SH-SY5Y (cell line): ENCODE measurements around the gene USH2A.

Experiments used
- GATA2 ChIP-seq: IDR thresholded peaks from 2 replicates; pipeline ENCODE4 v1.6.1; 2011; ENCODE audit warnings: mild to moderate bottlenecking, low read depth, low read length
- GATA3 ChIP-seq: IDR thresholded peaks from 2 replicates; pipeline ENCODE4 v1.6.1; 2011; ENCODE audit warnings: low read depth, mild to moderate bottlenecking, low read length, moderate library complexity

- TF ChIP-seq GATA3 (no peak), GATA2 (no peak)
These were observed 523.3 kb downstream of the USH2A start for GRCh38 chr1:215899901-215900300.
